K562 (cell line): ENCODE measurements around the gene FFAR1. TPM values are rescaled to one million over a fixed set of nuclear protein-coding genes. Genes with fewer than 3 reads are reported as not detected.

Experiments
- ATAC-seq: fragments of 200-7000 bp; cut with Tn5 transposase; 3 replicates; pipeline ENCODE4 v1.9.1; 2020; ENCODE audit warnings: moderate library complexity
- BruUV-seq: library from RNA; stranded (reverse); fragments of 400-500 nt; replicated peaks from 2 replicates; lab custom pipeline; 2021; lab: Mats Ljungman, UMichigan
- CTCF ChIA-PET: fragments of 300-600 bp; formaldehyde crosslinking; extraction: SDS; loops from one replicate; lab custom pipeline; 2021; ENCODE audit warnings: low intra/inter-chr PET ratio; lab: Yijun Ruan, JAX
- POLR2A ChIA-PET: fragments of 300-600, 350-650 bp; sonication (Branson Sonifier 250); formaldehyde crosslinking; extraction: SDS; loops from one replicate; lab custom pipeline; 2021; ENCODE audit warnings: antibody characterized with exemption, inconsistent platforms; lab: Yijun Ruan, JAX
- DNase-seq, 4 experiments: peaks; one replicate each; pipeline versions ENCODE4 v3.0.0 to v3.0.0-alpha.2; 2011 to 2018; ENCODE audit warnings: low spot score in 3 of 4, mixed read lengths in 3 of 4; ENCODE audit errors: extremely low read depth in 1 of 4
- FAIRE-seq: peaks from 2 replicates; lab custom pipeline; 2011; peaks lifted over from hg19 to GRCh38; lab: Jason Lieb, UNC
- H2AFZ ChIP-seq: 2 replicates; pipeline ENCODE4 v1.6.0; 2011; ENCODE audit warnings: low read depth, low read length, control low read depth, inconsistent platforms
- H3K27ac ChIP-seq: fragments of 200-600 bp; 3 replicates; pipeline ENCODE4 v1.8.0; 2011; ENCODE audit warnings: low read depth, mild to moderate bottlenecking, control low read depth, inconsistent platforms, low read length, moderate library complexity, mixed read lengths; ENCODE audit errors: extremely low read depth
- H3K27me3 ChIP-seq, 2 experiments: fragments of 300-600 bp in 1 of 2; 2 replicates in 1 of 2; 3 replicates in 1 of 2; pipeline versions ENCODE4 v1.6.0 to v1.8.0; 2011; ENCODE audit warnings: inconsistent platforms in 2 of 2, low read length in 2 of 2, mild to moderate bottlenecking in 1 of 2, mixed read lengths in 1 of 2, moderate library complexity in 1 of 2; ENCODE audit not compliant: control insufficient read depth in 2 of 2, insufficient read depth in 2 of 2
- H3K36me3 ChIP-seq: fragments of 300-600 bp; 3 replicates; pipeline ENCODE4 v1.8.0; 2011; ENCODE audit warnings: mild to moderate bottlenecking, low read length, inconsistent platforms; ENCODE audit not compliant: control insufficient read depth, insufficient read depth
- H3K4me1 ChIP-seq, 2 experiments: fragments of 200-600 bp in 1 of 2; replicated peaks in 1 of 2; 2 replicates in 1 of 2; 3 replicates in 1 of 2; pipeline versions ENCODE4 v1.5.1 to v1.8.0; 2011; ENCODE audit warnings: inconsistent platforms in 2 of 2, low read length in 2 of 2, mild to moderate bottlenecking in 1 of 2, mixed read lengths in 1 of 2, moderate library complexity in 1 of 2; ENCODE audit not compliant: control insufficient read depth in 2 of 2, insufficient read depth in 2 of 2
- H3K4me2 ChIP-seq: 2 replicates; pipeline ENCODE4 v1.6.1; 2011; ENCODE audit warnings: low read length, control low read depth, inconsistent platforms, mixed read lengths; ENCODE audit not compliant: insufficient read depth
- H3K4me3 ChIP-seq: fragments of 200-600 bp; sonication (generic), shearing (Covaris generic); 2 replicates; pipeline ENCODE4 v1.5.1; 2016; ENCODE audit warnings: control low read depth, inconsistent platforms
- H3K79me2 ChIP-seq: fragments of 200-600 bp; 3 replicates; pipeline ENCODE4 v1.8.0; 2011; ENCODE audit warnings: low read length, inconsistent platforms; ENCODE audit not compliant: control insufficient read depth, insufficient read depth
- H3K9ac ChIP-seq, 2 experiments: 2 replicates each; pipeline versions ENCODE4 v1.6.0 to v1.6.1; 2011; ENCODE audit warnings: low read depth in 2 of 2, low read length in 2 of 2, control low read depth in 1 of 2, inconsistent platforms in 1 of 2, mild to moderate bottlenecking in 1 of 2, mixed read lengths in 1 of 2; ENCODE audit not compliant: insufficient read depth in 1 of 2
- H3K9me1 ChIP-seq: one replicate; pipeline ENCODE4 v1.6.0; 2011; ENCODE audit warnings: inconsistent platforms, mild to moderate bottlenecking, low read length, moderate library complexity; ENCODE audit not compliant: control insufficient read depth, insufficient read depth
- H3K9me3 ChIP-seq: replicated peaks from 2 replicates; pipeline ENCODE4 v1.5.1; 2011; ENCODE audit warnings: low read depth, low read length, inconsistent platforms; ENCODE audit not compliant: control insufficient read depth, insufficient read depth
- H4K20me1 ChIP-seq: replicated peaks from 2 replicates; pipeline ENCODE4 v1.6.1; 2011; ENCODE audit warnings: low read length, inconsistent platforms, mixed read lengths; ENCODE audit not compliant: control insufficient read depth, insufficient read depth
- BCL6 ChIP-seq: fragments of 250-450 bp; sonication (Bioruptor Pico); IDR thresholded peaks from 2 replicates; pipeline ENCODE4 v1.4.0; 2020
- ELF1 ChIP-seq: fragments of 200-800 bp; sonication (Bioruptor generic); IDR thresholded peaks from 2 replicates; pipeline ENCODE4 v1.6.1; 2016; ENCODE audit warnings: missing genetic modification characterization, missing compliant biosample characterization
- FOXM1 ChIP-seq, 2 experiments: fragments of 450-650 bp in 1 of 2; sonication (generic) in 1 of 2; formaldehyde crosslinking in 1 of 2; IDR thresholded peaks; 2 replicates each; pipeline versions ENCODE4 v1.6.1 to v1.9.0; 2017 to 2022; ENCODE audit warnings: low read depth in 2 of 2, mild to moderate bottlenecking in 2 of 2, missing genetic modification reagents in 1 of 2, moderate library complexity in 1 of 2
- HDAC1 ChIP-seq, 2 experiments: fragments of 450-650 bp; IDR thresholded peaks; 2 replicates each; pipeline ENCODE4 v1.6.1; 2016 to 2017; ENCODE audit warnings: inconsistent platforms in 1 of 2, mild to moderate bottlenecking in 1 of 2, moderate library complexity in 1 of 2
- TCF7L2 ChIP-seq: fragments of 150-350 bp; IDR thresholded peaks from 2 replicates; pipeline ENCODE4 v1.6.1; 2016; ENCODE audit warnings: low read depth, mild to moderate bottlenecking, low read length, moderate library complexity
- ZNF212 ChIP-seq: fragments of 450-650 bp; formaldehyde crosslinking; IDR thresholded peaks from 2 replicates; pipeline ENCODE4 v1.4.0; 2020; ENCODE audit warnings: mild to moderate bottlenecking
- ZNF584 ChIP-seq: fragments of 200-800 bp; sonication (Bioruptor generic); IDR thresholded peaks from 2 replicates; pipeline ENCODE4 v1.6.1; 2016; ENCODE audit warnings: low read depth, mild to moderate bottlenecking, missing genetic modification characterization, missing compliant biosample characterization
- ZNF766 ChIP-seq: fragments of 200-800 bp; sonication (Bioruptor generic); conservative IDR thresholded peaks from 2 replicates; pipeline ENCODE4 v1.6.1; 2016; ENCODE audit warnings: missing genetic modification characterization, missing compliant biosample characterization
- WGBS: fragments of 100-300 bp; shearing (Covaris generic); methylation state at CpG from one replicate; pipeline ENCODE4 v1.1.6; 2016; ENCODE audit warnings: low coverage, mixed read lengths; ENCODE audit not compliant: insufficient coverage; ENCODE audit errors: missing lambda C conversion rate; 5-methylcytosine and 5-hydroxymethylcytosine counted together
- in situ Hi-C: fragments of 300-500 bp; cut with MboI; formaldehyde crosslinking; loops from 4 replicates; pipeline ENCODE4 v1.15.0; 2018; ENCODE audit warnings: inconsistent platforms, mixed read lengths
- intact Hi-C: fragments of 100-400 bp; cut with micrococcal nuclease; formaldehyde crosslinking; loops from 2 replicates; pipeline ENCODE4 v1.14.2; 2022
- polyA plus RNA-seq, 8 experiments: library from polyadenylated mRNA; depleted of rRNA in 4 of 8; stranded (reverse) in 5 of 8; unstranded in 3 of 8; fragments of >200 nt; fragmentation: Nextera tagmentation in 2 of 8; fragmentation: Illumina TruSeq in 1 of 8; extraction: Ambion mirVana in 2 of 8; extraction: Trizol in 1 of 8; gene quantifications; 2 replicates each; pipeline versions ENCODE4 v1.2.1 to v1.2.3, GENCODE V29; 2011 to 2014; ENCODE audit warnings: inconsistent platforms in 1 of 8, missing spikeins in 1 of 8
- total RNA-seq, 7 experiments: library from RNA; depleted of rRNA in 6 of 7; stranded (reverse); fragments of >200 nt in 6 of 7; fragmentation: Illumina TruSeq in 2 of 7; extraction: Trizol in 2 of 7; gene quantifications; 2 replicates each; pipeline versions ENCODE4 v1.2.1 to v1.2.3, GENCODE V29; 2011 to 2021; ENCODE audit warnings: low replicate concordance in 1 of 7
- TF ChIP-seq, protein P1 (sequence below): fragments of 450-650 bp; IDR thresholded peaks from 2 replicates; pipeline ENCODE4 v1.6.1; 2014; ENCODE audit warnings: low read depth, mild to moderate bottlenecking, moderate library complexity, borderline replicate concordance
- TF ChIP-seq, protein P2 (sequence below): fragments of 450-650 bp; IDR thresholded peaks from one replicate; pipeline ENCODE4 v1.6.1; 2018; ENCODE audit warnings: mild to moderate bottlenecking, moderate library complexity; ENCODE audit not compliant: partially characterized antibody
- TF ChIP-seq, protein P3 (sequence below): fragments of 250-450 bp; sonication (Bioruptor Pico); IDR thresholded peaks from 2 replicates; pipeline ENCODE4 v1.8.0; 2022; ENCODE audit warnings: inconsistent platforms, mild to moderate bottlenecking, moderate library complexity, borderline replicate concordance
- TF ChIP-seq, protein P4 (sequence below): fragments of 150-350 bp; IDR thresholded peaks from 2 replicates; pipeline ENCODE4 v1.6.1; 2014; ENCODE audit warnings: low read depth, mild to moderate bottlenecking, low read length, borderline replicate concordance

The FFAR1 gene
- total and polyA plus RNA-seq, 9 of the 15 experiments (the other 6 are each of a cell fraction or from before 2014, with no cell fraction given) = not detected

DNA sequence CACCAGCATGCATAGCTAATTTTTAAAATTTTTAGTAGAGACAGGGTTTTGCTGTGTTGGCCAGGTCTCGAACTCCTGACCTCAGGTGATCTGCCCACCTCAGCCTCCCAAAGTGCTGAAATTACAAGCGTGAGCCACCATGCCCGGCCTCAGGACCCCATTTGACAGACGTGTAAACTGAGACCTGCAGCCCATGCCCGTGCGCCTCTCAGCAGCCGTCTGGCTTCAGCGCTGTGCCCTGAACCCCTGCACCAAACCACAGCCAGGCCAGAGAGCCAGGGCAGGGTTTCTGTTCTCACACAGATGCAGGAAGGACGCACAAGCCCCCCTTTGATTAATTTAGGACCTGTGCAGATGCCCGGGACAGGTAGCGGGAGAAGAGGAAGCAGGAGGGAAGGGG lies 7.3 kb upstream of the FFAR1 start (continued):
- TF ChIP-seq, protein P1, sequence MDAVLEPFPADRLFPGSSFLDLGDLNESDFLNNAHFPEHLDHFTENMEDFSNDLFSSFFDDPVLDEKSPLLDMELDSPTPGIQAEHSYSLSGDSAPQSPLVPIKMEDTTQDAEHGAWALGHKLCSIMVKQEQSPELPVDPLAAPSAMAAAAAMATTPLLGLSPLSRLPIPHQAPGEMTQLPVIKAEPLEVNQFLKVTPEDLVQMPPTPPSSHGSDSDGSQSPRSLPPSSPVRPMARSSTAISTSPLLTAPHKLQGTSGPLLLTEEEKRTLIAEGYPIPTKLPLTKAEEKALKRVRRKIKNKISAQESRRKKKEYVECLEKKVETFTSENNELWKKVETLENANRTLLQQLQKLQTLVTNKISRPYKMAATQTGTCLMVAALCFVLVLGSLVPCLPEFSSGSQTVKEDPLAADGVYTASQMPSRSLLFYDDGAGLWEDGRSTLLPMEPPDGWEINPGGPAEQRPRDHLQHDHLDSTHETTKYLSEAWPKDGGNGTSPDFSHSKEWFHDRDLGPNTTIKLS = no peak
- TF ChIP-seq ZNF212 (CRISPR knock-in tag) (no peak), TCF7L2 (no peak), ZNF584 (CRISPR knock-in tag) (no peak)

DNA sequence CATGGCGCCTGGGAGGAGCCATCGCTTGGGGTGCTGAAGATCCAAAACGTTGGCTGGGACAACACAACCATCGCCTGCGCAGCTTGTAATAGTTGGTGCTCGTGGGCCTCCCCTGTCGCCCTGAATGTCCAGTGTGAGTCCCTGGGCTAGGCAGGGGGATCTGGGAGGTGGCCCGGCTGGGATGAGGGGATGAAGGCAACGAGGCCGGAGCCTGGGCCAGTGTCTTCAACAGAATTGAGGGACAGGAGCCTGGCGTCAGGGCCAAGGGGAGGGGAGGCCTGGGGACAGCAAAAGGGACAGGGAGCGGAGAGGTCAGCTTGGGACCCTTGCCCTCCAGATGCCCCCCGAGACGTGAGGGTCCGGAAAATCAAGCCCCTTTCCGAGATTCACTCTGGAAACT lies 6.7 kb upstream of the FFAR1 start:
- Histone ChIP-seq H3K9me1 (no peaks in the 10 kb centered on the region), H2AFZ (no peak overlapping the region), H3K4me1 (peaks cover 2 to 21% of the 10 kb centered on the region in 2 experiments; a peak in 2 of 5 replicates), H3K4me2 (no peak overlapping the region), H3K27ac (no peak overlapping the region), H3K36me3 (no peaks in the 10 kb centered on the region), H3K79me2 (no peaks in the 10 kb centered on the region), H3K27me3 (no peaks in the 10 kb centered on the region), H3K9ac (no peak overlapping the region), H4K20me1 (no peaks in the 10 kb centered on the region), H3K4me3 (no peak overlapping the region), H3K9me3 (no peaks in the 10 kb centered on the region)
- DNase-seq (no peak), FAIRE-seq (no peak), ATAC-seq (no peak)
- intact Hi-C loops = no loop called here
- CTCF ChIA-PET = no interaction called here
- POLR2A ChIA-PET = interaction anchor here (0.6 to 1.0 kb wide), 2 partner anchors 8 to 438 kb away, joined by 3 to 4 read pairs; no protein-coding TSS in a partner anchor
- WGBS = 28% methylated on average over 16 of the region's 16 CpGs
- in situ Hi-C loops = no loop called here
- no TSS peak for BruUV-seq
- no peak for TF ChIP-seq BCL6
- no peak for TF ChIP-seq ZNF766
- no peak for TF ChIP-seq ELF1
- no peak for TF ChIP-seq FOXM1 (IDR thresholded peaks at IDR 0.05; ENCODE audit: low read depth)
- TF ChIP-seq FOXM1 (CRISPR knock-in tag; IDR thresholded peaks at IDR 0.05; ENCODE audit: low read depth) = no peak
- TF ChIP-seq, protein P2, sequence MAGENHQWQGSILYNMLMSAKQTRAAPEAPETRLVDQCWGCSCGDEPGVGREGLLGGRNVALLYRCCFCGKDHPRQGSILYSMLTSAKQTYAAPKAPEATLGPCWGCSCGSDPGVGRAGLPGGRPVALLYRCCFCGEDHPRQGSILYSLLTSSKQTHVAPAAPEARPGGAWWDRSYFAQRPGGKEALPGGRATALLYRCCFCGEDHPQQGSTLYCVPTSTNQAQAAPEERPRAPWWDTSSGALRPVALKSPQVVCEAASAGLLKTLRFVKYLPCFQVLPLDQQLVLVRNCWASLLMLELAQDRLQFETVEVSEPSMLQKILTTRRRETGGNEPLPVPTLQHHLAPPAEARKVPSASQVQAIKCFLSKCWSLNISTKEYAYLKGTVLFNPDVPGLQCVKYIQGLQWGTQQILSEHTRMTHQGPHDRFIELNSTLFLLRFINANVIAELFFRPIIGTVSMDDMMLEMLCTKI = no peak
- no peak for TF ChIP-seq HDAC1 (IDR thresholded peaks at IDR 0.05)
- TF ChIP-seq, protein P3, sequence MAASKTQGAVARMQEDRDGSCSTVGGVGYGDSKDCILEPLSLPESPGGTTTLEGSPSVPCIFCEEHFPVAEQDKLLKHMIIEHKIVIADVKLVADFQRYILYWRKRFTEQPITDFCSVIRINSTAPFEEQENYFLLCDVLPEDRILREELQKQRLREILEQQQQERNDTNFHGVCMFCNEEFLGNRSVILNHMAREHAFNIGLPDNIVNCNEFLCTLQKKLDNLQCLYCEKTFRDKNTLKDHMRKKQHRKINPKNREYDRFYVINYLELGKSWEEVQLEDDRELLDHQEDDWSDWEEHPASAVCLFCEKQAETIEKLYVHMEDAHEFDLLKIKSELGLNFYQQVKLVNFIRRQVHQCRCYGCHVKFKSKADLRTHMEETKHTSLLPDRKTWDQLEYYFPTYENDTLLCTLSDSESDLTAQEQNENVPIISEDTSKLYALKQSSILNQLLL (CRISPR knock-in tag) = no peak
- TF ChIP-seq, protein P4, sequence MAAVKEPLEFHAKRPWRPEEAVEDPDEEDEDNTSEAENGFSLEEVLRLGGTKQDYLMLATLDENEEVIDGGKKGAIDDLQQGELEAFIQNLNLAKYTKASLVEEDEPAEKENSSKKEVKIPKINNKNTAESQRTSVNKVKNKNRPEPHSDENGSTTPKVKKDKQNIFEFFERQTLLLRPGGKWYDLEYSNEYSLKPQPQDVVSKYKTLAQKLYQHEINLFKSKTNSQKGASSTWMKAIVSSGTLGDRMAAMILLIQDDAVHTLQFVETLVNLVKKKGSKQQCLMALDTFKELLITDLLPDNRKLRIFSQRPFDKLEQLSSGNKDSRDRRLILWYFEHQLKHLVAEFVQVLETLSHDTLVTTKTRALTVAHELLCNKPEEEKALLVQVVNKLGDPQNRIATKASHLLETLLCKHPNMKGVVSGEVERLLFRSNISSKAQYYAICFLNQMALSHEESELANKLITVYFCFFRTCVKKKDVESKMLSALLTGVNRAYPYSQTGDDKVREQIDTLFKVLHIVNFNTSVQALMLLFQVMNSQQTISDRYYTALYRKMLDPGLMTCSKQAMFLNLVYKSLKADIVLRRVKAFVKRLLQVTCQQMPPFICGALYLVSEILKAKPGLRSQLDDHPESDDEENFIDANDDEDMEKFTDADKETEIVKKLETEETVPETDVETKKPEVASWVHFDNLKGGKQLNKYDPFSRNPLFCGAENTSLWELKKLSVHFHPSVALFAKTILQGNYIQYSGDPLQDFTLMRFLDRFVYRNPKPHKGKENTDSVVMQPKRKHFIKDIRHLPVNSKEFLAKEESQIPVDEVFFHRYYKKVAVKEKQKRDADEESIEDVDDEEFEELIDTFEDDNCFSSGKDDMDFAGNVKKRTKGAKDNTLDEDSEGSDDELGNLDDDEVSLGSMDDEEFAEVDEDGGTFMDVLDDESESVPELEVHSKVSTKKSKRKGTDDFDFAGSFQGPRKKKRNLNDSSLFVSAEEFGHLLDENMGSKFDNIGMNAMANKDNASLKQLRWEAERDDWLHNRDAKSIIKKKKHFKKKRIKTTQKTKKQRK = no peak
